Endodermal cell (in vitro differentiated cells): ENCODE results near the gene HES4. TPM values are rescaled to one million over a fixed set of nuclear protein-coding genes. Genes with fewer than 3 reads are reported as not detected.

Experiments
- DNase-seq: peaks from one replicate; pipeline ENCODE4 v3.0.0-alpha.2; 2017
- H3K27ac ChIP-seq: 2 replicates; pipeline ENCODE4 v1.5.1; 2013; ENCODE audit warnings: mild to moderate bottlenecking, low read depth, low read length, moderate library complexity
- H3K27me3 ChIP-seq: 2 replicates; pipeline ENCODE4 v1.6.1; 2013; ENCODE audit warnings: mild to moderate bottlenecking, low read length, moderate library complexity; ENCODE audit not compliant: insufficient read depth, control insufficient read depth, poor library complexity, severe bottlenecking
- H3K36me3 ChIP-seq: 2 replicates; pipeline ENCODE4 v1.7.0; 2013; ENCODE audit warnings: mild to moderate bottlenecking, low read length, moderate library complexity; ENCODE audit not compliant: control insufficient read depth, insufficient read depth
- H3K4me1 ChIP-seq: one replicate; pipeline ENCODE4 v1.7.0; 2013; ENCODE audit warnings: low read length; ENCODE audit not compliant: control insufficient read depth, insufficient read depth
- H3K4me3 ChIP-seq: 2 replicates; pipeline ENCODE4 v1.5.1; 2013; ENCODE audit warnings: mild to moderate bottlenecking, low read length, moderate library complexity
- H3K9ac ChIP-seq: 2 replicates; pipeline ENCODE4 v1.6.1; 2013; ENCODE audit warnings: mild to moderate bottlenecking, low read length, moderate library complexity; ENCODE audit not compliant: poor library complexity, severe bottlenecking; ENCODE audit errors: extremely low read depth
- H3K9me3 ChIP-seq: 2 replicates; pipeline ENCODE4 v1.6.1; 2013; ENCODE audit warnings: mild to moderate bottlenecking, low read length, moderate library complexity; ENCODE audit not compliant: control insufficient read depth
- H3K27ac Mint-ChIP-seq: 2 replicates; pipeline ENCODE4 v1.8.0; 2020; ENCODE audit warnings: mixed read lengths
- H3K27me3 Mint-ChIP-seq: 2 replicates; pipeline ENCODE4 v1.8.0; 2021; ENCODE audit warnings: mild to moderate bottlenecking, mixed read lengths; ENCODE audit not compliant: insufficient read depth
- H3K36me3 Mint-ChIP-seq: 2 replicates; pipeline ENCODE4 v1.8.0; 2020; ENCODE audit warnings: low read depth, mixed read lengths
- H3K4me1 Mint-ChIP-seq: 2 replicates; pipeline ENCODE4 v1.8.0; 2020; ENCODE audit warnings: mixed read lengths
- H3K4me3 Mint-ChIP-seq: 2 replicates; pipeline ENCODE4 v1.8.0; 2020; ENCODE audit warnings: mild to moderate bottlenecking, moderate library complexity, mixed read lengths
- H3K9me3 Mint-ChIP-seq: 2 replicates; pipeline ENCODE4 v1.8.0; 2020; ENCODE audit warnings: mild to moderate bottlenecking, mixed read lengths
- WGBS, 2 experiments: methylation state at CpG; one replicate each; pipeline versions ENCODE4 v1.1.5 to v1.1.7; 2013; ENCODE audit warnings: missing lambda C conversion rate in 2 of 2, mixed read lengths in 1 of 2; ENCODE audit not compliant: insufficient coverage in 1 of 2, insufficient read length in 1 of 2; 5-methylcytosine and 5-hydroxymethylcytosine counted together
- total RNA-seq, 2 donors: library from RNA; stranded (reverse); fragmentation: NEBNext Ultra II Directional in 1 of 2; extraction: Animal tissue kit (Norgen Biotek cat#: 25700) in 1 of 2; gene quantifications; 2 replicates in 1 of 2; 3 replicates in 1 of 2; pipeline ENCODE4 v1.2.1, GENCODE V29; 2021
- TF ChIP-seq, protein P1 (sequence below): fragments of 200-600 bp; sonication (generic); conservative IDR thresholded peaks from 2 replicates; pipeline ENCODE4 v1.5.0; 2021; ENCODE audit warnings: antibody characterized with exemption, mild to moderate bottlenecking

Gene HES4
- total RNA-seq, 2 donors from 2014 or later, result 16.1 to 19.7 TPM

DNA sequence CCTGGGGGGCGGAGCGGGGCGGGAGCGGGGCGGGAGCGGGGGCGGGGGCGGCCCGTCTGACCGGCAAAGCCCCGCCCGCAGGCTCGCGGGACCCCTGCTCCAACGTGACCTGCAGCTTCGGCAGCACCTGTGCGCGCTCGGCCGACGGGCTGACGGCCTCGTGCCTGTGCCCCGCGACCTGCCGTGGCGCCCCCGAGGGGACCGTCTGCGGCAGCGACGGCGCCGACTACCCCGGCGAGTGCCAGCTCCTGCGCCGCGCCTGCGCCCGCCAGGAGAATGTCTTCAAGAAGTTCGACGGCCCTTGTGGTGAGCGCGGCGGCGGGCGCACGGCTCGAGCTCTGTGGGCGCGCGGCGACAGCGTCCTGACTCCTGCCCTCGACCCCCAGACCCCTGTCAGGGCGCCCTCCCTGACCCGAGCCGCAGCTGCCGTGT is 41.2 kb upstream of the HES4 start:
- H3K27ac ChIP-seq, result no peak overlapping the region
- H3K27me3 ChIP-seq, result peaks cover 32% of the 10 kb centered on the region
- no peak overlapping the region for H3K27ac Mint-ChIP-seq
- peak; percentile 90 for DNase-seq
- H3K27me3 Mint-ChIP-seq, result peaks cover 47% of the 10 kb centered on the region
- H3K36me3 ChIP-seq, result peaks cover 21% of the 10 kb centered on the region
- H3K4me1 ChIP-seq, result no peaks in the 10 kb centered on the region
- H3K4me1 Mint-ChIP-seq, result peaks cover 6% of the 10 kb centered on the region
- no peak overlapping the region for H3K4me3 ChIP-seq
- H3K9ac ChIP-seq, result no peak overlapping the region
- H3K4me3 Mint-ChIP-seq, result no peak overlapping the region
- peaks cover 43% of the 10 kb centered on the region for H3K36me3 Mint-ChIP-seq
- TF ChIP-seq, protein P1, sequence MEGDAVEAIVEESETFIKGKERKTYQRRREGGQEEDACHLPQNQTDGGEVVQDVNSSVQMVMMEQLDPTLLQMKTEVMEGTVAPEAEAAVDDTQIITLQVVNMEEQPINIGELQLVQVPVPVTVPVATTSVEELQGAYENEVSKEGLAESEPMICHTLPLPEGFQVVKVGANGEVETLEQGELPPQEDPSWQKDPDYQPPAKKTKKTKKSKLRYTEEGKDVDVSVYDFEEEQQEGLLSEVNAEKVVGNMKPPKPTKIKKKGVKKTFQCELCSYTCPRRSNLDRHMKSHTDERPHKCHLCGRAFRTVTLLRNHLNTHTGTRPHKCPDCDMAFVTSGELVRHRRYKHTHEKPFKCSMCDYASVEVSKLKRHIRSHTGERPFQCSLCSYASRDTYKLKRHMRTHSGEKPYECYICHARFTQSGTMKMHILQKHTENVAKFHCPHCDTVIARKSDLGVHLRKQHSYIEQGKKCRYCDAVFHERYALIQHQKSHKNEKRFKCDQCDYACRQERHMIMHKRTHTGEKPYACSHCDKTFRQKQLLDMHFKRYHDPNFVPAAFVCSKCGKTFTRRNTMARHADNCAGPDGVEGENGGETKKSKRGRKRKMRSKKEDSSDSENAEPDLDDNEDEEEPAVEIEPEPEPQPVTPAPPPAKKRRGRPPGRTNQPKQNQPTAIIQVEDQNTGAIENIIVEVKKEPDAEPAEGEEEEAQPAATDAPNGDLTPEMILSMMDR, result no peak
- H3K9me3 ChIP-seq, result no peaks in the 10 kb centered on the region
- H3K9me3 Mint-ChIP-seq, result no peaks in the 10 kb centered on the region
- WGBS, 2 experiments, result 53 to 78% methylated on average over 35 to 55 of the region's 60 CpGs

DNA sequence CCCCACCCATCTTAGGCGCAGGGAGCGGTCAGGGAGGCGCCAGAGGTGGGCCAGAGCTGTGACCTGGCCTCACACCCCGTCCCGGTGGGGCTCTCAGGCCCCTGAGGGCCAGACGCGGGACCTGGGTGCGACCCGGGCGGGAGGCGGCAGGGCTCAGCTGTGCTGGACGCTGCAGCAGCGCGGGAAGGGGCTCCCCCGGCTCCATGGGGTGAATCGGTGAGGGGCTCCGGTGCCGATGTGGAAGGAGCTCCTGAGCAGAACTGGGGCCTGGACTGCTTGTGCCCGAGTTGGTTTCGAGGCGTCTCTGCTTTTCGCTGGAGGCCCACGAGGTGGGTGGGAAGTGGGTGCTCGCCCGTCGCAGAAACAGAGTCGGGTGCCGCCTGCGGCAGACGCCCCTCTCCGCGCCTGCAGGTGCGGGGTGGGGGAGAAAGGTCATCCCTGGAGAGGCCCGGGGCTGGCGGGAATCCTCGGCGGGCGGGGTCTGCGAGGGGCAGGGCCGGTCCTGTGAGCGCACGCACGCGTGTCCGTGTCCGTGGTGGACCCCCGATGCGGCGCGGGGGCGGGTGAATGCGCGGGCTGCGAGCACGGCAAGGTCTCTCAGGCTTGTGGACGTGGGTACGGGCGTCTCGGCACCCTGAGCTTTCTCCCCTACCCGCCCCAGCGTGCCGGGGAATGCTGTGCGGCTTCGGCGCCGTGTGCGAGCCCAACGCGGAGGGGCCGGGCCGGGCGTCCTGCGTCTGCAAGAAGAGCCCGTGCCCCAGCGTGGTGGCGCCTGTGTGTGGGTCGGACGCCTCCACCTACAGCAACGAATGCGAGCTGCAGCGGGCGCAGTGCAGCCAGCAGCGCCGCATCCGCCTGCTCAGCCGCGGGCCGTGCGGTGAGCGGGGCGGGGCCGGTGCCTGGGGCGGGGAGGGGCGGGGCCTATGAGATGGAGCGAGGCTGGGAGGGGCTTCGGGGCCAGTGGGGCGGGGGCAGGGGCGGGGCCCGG is 40.4 kb upstream of the HES4 start:
- peaks cover 6% of the 10 kb centered on the region for H3K4me1 Mint-ChIP-seq
- 15 to 19% methylated on average over 47 to 94 of the region's 99 CpGs for WGBS, 2 experiments
- Histone ChIP-seq H3K4me1 (no peaks in the 10 kb centered on the region), H3K36me3 (peaks cover 16% of the 10 kb centered on the region), H3K9me3 (no peaks in the 10 kb centered on the region), H3K4me3 (no peak overlapping the region), H3K27ac (no peak overlapping the region), H3K9ac (no peak overlapping the region), H3K27me3 (peaks cover 36% of the 10 kb centered on the region)
- no peaks in the 10 kb centered on the region for H3K9me3 Mint-ChIP-seq
- peaks cover 55% of the 10 kb centered on the region for H3K27me3 Mint-ChIP-seq
- H3K27ac Mint-ChIP-seq, result no peak overlapping the region
- peak overlapping the region; percentile 33 for H3K4me3 Mint-ChIP-seq
- peak; percentile 97 for DNase-seq
- peaks cover 47% of the 10 kb centered on the region for H3K36me3 Mint-ChIP-seq
- TF ChIP-seq, protein P1, result no peak

DNA sequence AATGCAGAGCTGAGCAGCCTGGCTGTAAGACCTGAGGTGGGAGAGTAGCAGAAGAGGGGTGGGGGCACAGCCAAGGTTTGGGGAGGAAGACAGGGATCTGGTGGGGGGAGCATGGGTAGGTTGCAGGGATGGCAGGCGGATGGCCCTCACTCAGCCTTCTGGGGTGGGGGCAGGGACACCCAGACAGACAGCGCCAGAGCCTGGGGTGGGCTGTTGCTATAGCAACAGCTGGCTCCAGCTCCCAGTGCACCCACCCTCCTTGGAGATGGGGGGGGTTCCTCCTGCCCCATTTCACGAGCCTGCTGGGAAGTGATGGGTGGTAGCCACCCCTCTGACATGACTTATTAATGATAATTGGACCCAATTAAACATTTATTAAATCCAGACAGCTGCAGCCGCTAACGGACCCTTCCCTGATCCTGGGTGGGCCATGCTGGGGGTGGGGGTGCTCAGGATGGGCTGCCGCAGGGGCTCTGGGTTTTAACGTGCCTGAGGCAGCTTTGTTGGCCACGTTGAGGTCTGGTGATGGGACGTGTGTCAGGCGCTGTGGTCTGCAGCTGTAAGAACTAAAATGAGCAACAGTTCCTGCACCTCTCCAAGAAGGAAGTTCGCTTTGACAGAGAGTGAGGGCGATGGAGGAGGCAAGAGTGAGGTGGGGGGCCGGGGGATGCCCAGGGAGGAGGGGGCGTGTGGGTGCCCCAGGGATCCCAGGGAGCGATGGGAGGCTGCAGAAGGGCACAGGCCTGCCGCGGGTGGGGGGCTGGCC is 39.4 kb upstream of the HES4 start:
- Histone ChIP-seq H3K4me1 (peaks cover 3% of the 10 kb centered on the region), H3K36me3 (peaks cover 11% of the 10 kb centered on the region), H3K9ac (no peak overlapping the region), H3K9me3 (no peaks in the 10 kb centered on the region), H3K27ac (no peak overlapping the region), H3K4me3 (no peak overlapping the region), H3K27me3 (peaks cover 36% of the 10 kb centered on the region)
- Mint-ChIP-seq H3K9me3 (no peaks in the 10 kb centered on the region), H3K27ac (no peak overlapping the region), H3K4me1 (peaks cover 6% of the 10 kb centered on the region), H3K36me3 (peaks cover 43% of the 10 kb centered on the region), H3K4me3 (peak overlapping the region; percentile 33), H3K27me3 (peaks cover 60% of the 10 kb centered on the region)
- TF ChIP-seq, protein P1, result no peak
- 70 to 71% methylated on average over 5 to 17 of the region's 17 CpGs for WGBS, 2 experiments
- DNase-seq, result no peak
